Activated naive CD4-positive, alpha-beta T cell treated with anti-CD3 and anti-CD28 coated beads, Interleukin-2, amount 50 U/mL, for 16 hours (primary cell): ENCODE measurements around the gene TMCO4.

Source experiments
- DNase-seq: peaks from one replicate; pipeline ENCODE4 v3.0.0-alpha.2; 2020

Gene TMCO4

GRCh38 chr1:19680644-19681043 is 119.1 kb downstream of the TMCO4 start:
- no peak for DNase-seq

GRCh38 chr1:19679691-19680090 is 120.0 kb downstream of the TMCO4 start:
- DNase-seq, result no peak

- no peak for DNase-seq
Measured at GRCh38 chr1:19678931-19679453, 120.7 kb downstream of the TMCO4 start.

GRCh38 chr1:19678493-19678892 is 121.2 kb downstream of the TMCO4 start:
- DNase-seq, result no peak

- DNase-seq, result no peak
Measured at GRCh38 chr1:19676438-19676922, 123.2 kb downstream of the TMCO4 start.

GRCh38 chr1:19675797-19676196 is 123.9 kb downstream of the TMCO4 start:
- DNase-seq, result no peak

- DNase-seq, result no peak
Measured at GRCh38 chr1:19672237-19672636, 127.5 kb downstream of the TMCO4 start.

- DNase-seq, result no peak
Measured at GRCh38 chr1:19670787-19671186, 128.9 kb downstream of the TMCO4 start.

GRCh38 chr1:19668888-19669287 is 130.8 kb downstream of the TMCO4 start:
- no peak for DNase-seq

- no peak for DNase-seq
Measured at GRCh38 chr1:19665496-19666465, 133.9 kb downstream of the TMCO4 start.

- no peak for DNase-seq
Measured at GRCh38 chr1:19665186-19665495, 134.6 kb downstream of the TMCO4 start.

GRCh38 chr1:19664453-19665185 is 135.1 kb downstream of the TMCO4 start, which contains the start of gene HTR6:
Gene HTR6, plus strand, starts transcription at chr1:19664875. Its CDS starts 879 bp downstream, at chr1:19665754.
- DNase-seq, result peak; percentile 68

- DNase-seq, result no peak
Measured at GRCh38 chr1:19662313-19662712, 137.4 kb downstream of the TMCO4 start.

- peak; percentile 43 for DNase-seq
Measured at GRCh38 chr1:19661721-19662228, 137.9 kb downstream of the TMCO4 start.

- DNase-seq, result no peak
Measured at GRCh38 chr1:19658186-19658585, 141.5 kb downstream of the TMCO4 start.

- no peak for DNase-seq
Measured at GRCh38 chr1:19657511-19657910, 142.2 kb downstream of the TMCO4 start.

GRCh38 chr1:19656780-19657466 is 142.8 kb downstream of the TMCO4 start:
- no peak for DNase-seq

- DNase-seq, result no peak
Measured at GRCh38 chr1:19656134-19656779, 143.5 kb downstream of the TMCO4 start.

GRCh38 chr1:19655718-19656080 is 144.0 kb downstream of the TMCO4 start:
- DNase-seq, result no peak

- DNase-seq, result no peak
Measured at GRCh38 chr1:19654886-19655717, 144.6 kb downstream of the TMCO4 start.

- DNase-seq, result no peak
Measured at GRCh38 chr1:19654386-19654785, 145.3 kb downstream of the TMCO4 start.
